GM12878 (cell line): ENCODE measurements around the gene SH2B3. TPM values are rescaled to one million over a fixed set of nuclear protein-coding genes. Genes with fewer than 3 reads are reported as not detected.

Source experiments
- ATAC-seq: fragments of 200-7000 bp; cut with Tn5 transposase; 3 replicates; pipeline ENCODE4 v1.9.1; 2020; ENCODE audit warnings: mild to moderate bottlenecking, moderate library complexity
- BruUV-seq: library from RNA; stranded (reverse); fragments of 400-500 nt; replicated peaks from 2 replicates; lab custom pipeline; 2021; lab: Mats Ljungman, UMichigan
- CTCF ChIA-PET: fragments of 300-600 bp; sonication (Branson Sonifier 250); formaldehyde crosslinking; extraction: SDS; loops from one replicate; lab custom pipeline; 2021; ENCODE audit warnings: inconsistent platforms; lab: Yijun Ruan, JAX
- POLR2A ChIA-PET: fragments of 350-600 bp; formaldehyde crosslinking; extraction: SDS; loops from one replicate; lab custom pipeline; 2021; ENCODE audit warnings: inconsistent platforms; lab: Charles Lee
- RAD21 ChIA-PET: fragments of 300-600 bp; sonication (Branson Sonifier 250); formaldehyde crosslinking; loops from one replicate; lab custom pipeline; 2023; ENCODE audit warnings: antibody characterized with exemption; ENCODE audit not compliant: unreplicated experiment; lab: Charles Lee
- SMC1A ChIA-PET: fragments of 300-600 bp; sonication (Branson Sonifier 250); formaldehyde crosslinking; loops from one replicate; lab custom pipeline; 2023; ENCODE audit not compliant: unreplicated experiment, uncharacterized antibody; lab: Charles Lee
- DNase-seq: peaks from one replicate; pipeline ENCODE4 v3.0.0-alpha.2; 2011; ENCODE audit warnings: low read depth, low spot score
- FAIRE-seq: peaks from 3 replicates; lab custom pipeline; 2011; peaks lifted over from hg19 to GRCh38; lab: Jason Lieb, UNC
- H2AFZ ChIP-seq: 2 replicates; pipeline ENCODE4 v1.6.0; 2011; ENCODE audit warnings: low read depth, low read length, control low read depth; ENCODE audit not compliant: control insufficient read depth
- H3K27ac ChIP-seq: 2 replicates; pipeline ENCODE4 v1.5.1; 2011; ENCODE audit warnings: control low read depth; ENCODE audit not compliant: control insufficient read depth, insufficient read depth
- H3K27me3 ChIP-seq, 2 experiments: replicated peaks in 1 of 2; 2 replicates each; pipeline versions ENCODE4 v1.6.0 to v1.6.1; 2011; ENCODE audit warnings: low read length in 1 of 2; ENCODE audit not compliant: control insufficient read depth in 2 of 2, insufficient read depth in 2 of 2
- H3K36me3 ChIP-seq, 2 experiments: 2 replicates each; pipeline ENCODE4 v1.5.1; 2011; ENCODE audit warnings: low read length in 1 of 2; ENCODE audit not compliant: control insufficient read depth in 2 of 2, insufficient read depth in 2 of 2
- H3K4me1 ChIP-seq: 2 replicates; pipeline ENCODE4 v1.6.1; 2011; ENCODE audit warnings: mild to moderate bottlenecking, low read length, moderate library complexity, mixed read lengths; ENCODE audit not compliant: control insufficient read depth, insufficient read depth
- H3K4me2 ChIP-seq: 2 replicates; pipeline ENCODE4 v1.6.0; 2011; ENCODE audit warnings: control low read depth; ENCODE audit not compliant: control insufficient read depth, insufficient read depth
- H3K4me3 ChIP-seq: fragments of 200-600 bp; sonication (generic); 2 replicates; pipeline ENCODE4 v1.5.1; 2016
- H3K79me2 ChIP-seq: 2 replicates; pipeline ENCODE4 v1.6.0; 2011; ENCODE audit warnings: low read length; ENCODE audit not compliant: control insufficient read depth, insufficient read depth
- H3K9ac ChIP-seq: 2 replicates; pipeline ENCODE4 v1.8.0; 2011; ENCODE audit warnings: low read length, control low read depth, mixed read lengths; ENCODE audit not compliant: control insufficient read depth, insufficient read depth
- H3K9me3 ChIP-seq: replicated peaks from 3 replicates; pipeline ENCODE4 v1.5.1; 2011; ENCODE audit warnings: mild to moderate bottlenecking, low read length; ENCODE audit not compliant: control insufficient read depth, insufficient read depth
- H4K20me1 ChIP-seq: 2 replicates; pipeline ENCODE4 v1.6.0; 2011; ENCODE audit not compliant: control insufficient read depth, insufficient read depth
- HDAC2 ChIP-seq: fragments of 200-600 bp; sonication (generic); IDR thresholded peaks from 2 replicates; pipeline ENCODE4 v1.6.1; 2017
- MTA2 ChIP-seq: fragments of 450-650 bp; IDR thresholded peaks from 2 replicates; pipeline ENCODE4 v1.6.1; 2016; ENCODE audit warnings: low read depth, mild to moderate bottlenecking, moderate library complexity
- SPI1 ChIP-seq: IDR thresholded peaks from 2 replicates; pipeline ENCODE4 v1.6.1; 2011; ENCODE audit warnings: low read depth, mild to moderate bottlenecking, low read length, moderate library complexity, borderline replicate concordance; ENCODE audit not compliant: insufficient read depth
- WGBS: methylation state at CpG from one replicate; pipeline ENCODE4 v1.1.6; 2016; ENCODE audit warnings: low lambda C conversion rate; ENCODE audit not compliant: insufficient replicate concordance, insufficient coverage; ENCODE audit errors: missing lambda C conversion rate; 5-methylcytosine and 5-hydroxymethylcytosine counted together
- in situ Hi-C: fragments of 300-500 bp; cut with MboI; formaldehyde crosslinking; loops from 9 replicates; pipeline ENCODE4 v1.14.3; 2018; ENCODE audit warnings: mixed read lengths
- intact Hi-C: fragments of 100-400 bp; cut with micrococcal nuclease; formaldehyde crosslinking; loops from one replicate; pipeline ENCODE4 v1.14.2; 2022; ENCODE audit not compliant: unreplicated experiment
- polyA plus RNA-seq, 11 experiments: library from polyadenylated mRNA; depleted of rRNA in 4 of 11; unstranded in 6 of 11; stranded (reverse) in 5 of 11; fragments of >200 nt; fragmentation: Nextera tagmentation in 4 of 11; fragmentation: Illumina TruSeq in 1 of 11; extraction: Ambion mirVana in 4 of 11; extraction: Trizol in 1 of 11; gene quantifications; 1 replicate in 1 of 11; 2 replicates in 10 of 11; pipeline versions ENCODE4 v1.2.1 to v1.2.3, GENCODE V29; 2011 to 2016; ENCODE audit warnings: inconsistent platforms in 2 of 11, missing spikeins in 2 of 11, low read depth in 1 of 11
- total RNA-seq, 4 experiments: library from RNA; depleted of rRNA in 3 of 4; stranded (reverse); fragments of >200 nt in 3 of 4; fragmentation: Illumina TruSeq in 1 of 4; extraction: Trizol in 1 of 4; gene quantifications; 2 replicates each; pipeline versions ENCODE4 v1.2.1 to v1.2.3, GENCODE V29; 2013 to 2021
- TF ChIP-seq, protein P1 (sequence below), 3 experiments: IDR thresholded peaks in 2 of 3; conservative IDR thresholded peaks in 1 of 3; 2 replicates each; pipeline ENCODE4 v1.5.1; 2011; ENCODE audit warnings: low read depth in 3 of 3, low read length in 3 of 3, mild to moderate bottlenecking in 3 of 3, control low read depth in 2 of 3, moderate library complexity in 2 of 3, inconsistent platforms in 1 of 3, mixed read lengths in 1 of 3; ENCODE audit not compliant: control insufficient read depth in 2 of 3, insufficient read depth in 1 of 3; ENCODE audit errors: extremely low read depth in 1 of 3
- TF ChIP-seq, protein P2 (sequence below): IDR thresholded peaks from 2 replicates; pipeline ENCODE4 v1.6.1; 2011; ENCODE audit warnings: borderline replicate concordance, low read depth, mild to moderate bottlenecking, moderate library complexity, low read length; ENCODE audit not compliant: insufficient read depth, poor library complexity, severe bottlenecking

The SH2B3 gene
- total and polyA plus RNA-seq, 10 of the 15 experiments (the other 5 are each of a cell fraction or from before 2014, with no cell fraction given), result 5.8 to 46.4 (median 23.3) TPM

DNA sequence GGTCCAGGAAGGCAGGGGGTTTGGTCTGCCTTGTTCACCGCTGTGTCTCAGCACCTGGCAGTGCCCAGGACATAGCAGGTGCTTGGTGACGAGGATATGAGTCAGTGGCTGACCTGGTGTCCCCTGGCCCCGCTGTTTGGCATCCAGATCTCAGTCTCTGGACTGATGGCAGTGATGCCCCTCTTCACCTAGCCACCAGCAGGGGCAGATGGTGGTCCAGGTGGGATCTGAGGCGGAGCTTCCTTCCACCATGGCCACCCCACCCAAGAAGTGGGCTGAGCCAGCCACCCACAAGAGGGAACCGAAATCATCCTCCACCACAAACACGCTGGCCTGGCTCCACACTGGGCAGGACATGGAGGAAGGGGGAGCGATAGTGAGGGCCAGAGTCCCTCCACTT lies 16.1 kb upstream of the SH2B3 start:
- Histone ChIP-seq H3K36me3 (no peaks in the 10 kb centered on the region), H3K4me3 (no peak overlapping the region), H2AFZ (no peak overlapping the region)
- in situ Hi-C loops, result no loop called here
- CTCF ChIA-PET, result interaction anchor here (0.7 to 27.0 kb wide), 2 partner anchors 61 to 77 kb away, joined by 3 to 1117 read pairs; no protein-coding TSS in a partner anchor
- RAD21 ChIA-PET, result no interaction called here
- no peak for DNase-seq
- BruUV-seq, result no TSS peak
- WGBS, result 4% methylated on average over 7 of the region's 7 CpGs
- TF ChIP-seq MTA2 (no peak), HDAC2 (no peak), SPI1 (peak; percentile 44; the same call in 1 of the 2 replicates)
- TF ChIP-seq, protein P1, sequence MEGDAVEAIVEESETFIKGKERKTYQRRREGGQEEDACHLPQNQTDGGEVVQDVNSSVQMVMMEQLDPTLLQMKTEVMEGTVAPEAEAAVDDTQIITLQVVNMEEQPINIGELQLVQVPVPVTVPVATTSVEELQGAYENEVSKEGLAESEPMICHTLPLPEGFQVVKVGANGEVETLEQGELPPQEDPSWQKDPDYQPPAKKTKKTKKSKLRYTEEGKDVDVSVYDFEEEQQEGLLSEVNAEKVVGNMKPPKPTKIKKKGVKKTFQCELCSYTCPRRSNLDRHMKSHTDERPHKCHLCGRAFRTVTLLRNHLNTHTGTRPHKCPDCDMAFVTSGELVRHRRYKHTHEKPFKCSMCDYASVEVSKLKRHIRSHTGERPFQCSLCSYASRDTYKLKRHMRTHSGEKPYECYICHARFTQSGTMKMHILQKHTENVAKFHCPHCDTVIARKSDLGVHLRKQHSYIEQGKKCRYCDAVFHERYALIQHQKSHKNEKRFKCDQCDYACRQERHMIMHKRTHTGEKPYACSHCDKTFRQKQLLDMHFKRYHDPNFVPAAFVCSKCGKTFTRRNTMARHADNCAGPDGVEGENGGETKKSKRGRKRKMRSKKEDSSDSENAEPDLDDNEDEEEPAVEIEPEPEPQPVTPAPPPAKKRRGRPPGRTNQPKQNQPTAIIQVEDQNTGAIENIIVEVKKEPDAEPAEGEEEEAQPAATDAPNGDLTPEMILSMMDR (IDR thresholded peaks at IDR 0.05 in 2 of 3, conservative IDR thresholded peaks at IDR 0.05 in 1 of 3; ENCODE audit: control insufficient read depth in 2 of 3, extremely low read depth in 1 of 3, insufficient read depth in 1 of 3, low read depth in 3 of 3, low read length in 3 of 3), result 0 out of 6 replicates have a peak, but pooled peaks of 1 of the 3 experiments have one; percentile 3
- TF ChIP-seq, protein P2, sequence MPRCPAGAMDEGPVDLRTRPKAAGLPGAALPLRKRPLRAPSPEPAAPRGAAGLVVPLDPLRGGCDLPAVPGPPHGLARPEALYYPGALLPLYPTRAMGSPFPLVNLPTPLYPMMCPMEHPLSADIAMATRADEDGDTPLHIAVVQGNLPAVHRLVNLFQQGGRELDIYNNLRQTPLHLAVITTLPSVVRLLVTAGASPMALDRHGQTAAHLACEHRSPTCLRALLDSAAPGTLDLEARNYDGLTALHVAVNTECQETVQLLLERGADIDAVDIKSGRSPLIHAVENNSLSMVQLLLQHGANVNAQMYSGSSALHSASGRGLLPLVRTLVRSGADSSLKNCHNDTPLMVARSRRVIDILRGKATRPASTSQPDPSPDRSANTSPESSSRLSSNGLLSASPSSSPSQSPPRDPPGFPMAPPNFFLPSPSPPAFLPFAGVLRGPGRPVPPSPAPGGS, result no peak
- TF ChIP-seq, all 136 proteins: peak for 2
- ChIA-PET POLR2A (no interaction called here), SMC1A (interaction anchor here (0.6 kb wide), 1 partner anchor 620 kb away, joined by 3 read pairs; no protein-coding TSS in a partner anchor)
- H3K27me3 ChIP-seq, result no peaks in the 10 kb centered on the region; a peak in 1 of 4 replicates
- peaks cover 3% of the 10 kb centered on the region for H3K4me1 ChIP-seq
- no peaks in the 10 kb centered on the region for H3K79me2 ChIP-seq
- intact Hi-C loops, result loop anchor here (10.0 kb wide), 2 partner anchors 295 to 395 kb away; partner anchors contain the start of genes ACAD10 and BRAP
- H3K4me2 ChIP-seq, result no peak overlapping the region
- no peak for FAIRE-seq
- no peaks in the 10 kb centered on the region for H3K9me3 ChIP-seq
- H3K9ac ChIP-seq, result no peak overlapping the region
- peak; percentile 79 for ATAC-seq
- no peaks in the 10 kb centered on the region for H4K20me1 ChIP-seq
- no peak overlapping the region for H3K27ac ChIP-seq
